Kidney (tissue), 22 donors: Measurements from ENCODE around the gene SLC2A10. TPM values are rescaled to one million over a fixed set of nuclear protein-coding genes. Genes with fewer than 3 reads are reported as not detected.

ENCODE experiments used
- DNase-seq, 5 donors: peaks; one replicate each; pipeline ENCODE4 v3.0.0-alpha.2; 2013 to 2020
- FAIRE-seq: peaks from 2 replicates; lab custom pipeline; 2012; peaks lifted over from hg19 to GRCh38; lab: Jason Lieb, UNC
- H3K27ac ChIP-seq, 2 donors: one replicate each; pipeline ENCODE4 v1.7.0; 2013; ENCODE audit warnings: low read depth in 2 of 2, low read length in 2 of 2, inconsistent platforms in 1 of 2
- H3K27me3 ChIP-seq: one replicate; pipeline ENCODE4 v1.7.1; 2013; ENCODE audit warnings: low read length, inconsistent platforms; ENCODE audit not compliant: control insufficient read depth, insufficient read depth
- H3K36me3 ChIP-seq, 3 donors: one replicate each; pipeline versions ENCODE4 v1.7.0 to v1.7.1; 2013; ENCODE audit warnings: low read length in 3 of 3, control low read depth in 1 of 3, inconsistent platforms in 1 of 3; ENCODE audit not compliant: insufficient read depth in 3 of 3, control insufficient read depth in 2 of 3
- H3K4me1 ChIP-seq, 3 donors: one replicate each; pipeline versions ENCODE4 v1.7.0 to v1.7.1; 2013; ENCODE audit warnings: low read length in 3 of 3, inconsistent platforms in 1 of 3, low read depth in 1 of 3; ENCODE audit not compliant: control insufficient read depth in 2 of 3, insufficient read depth in 2 of 3
- H3K4me3 ChIP-seq, 3 donors: one replicate each; pipeline versions ENCODE4 v1.7.0 to v1.8.1; 2013; ENCODE audit warnings: low read length in 3 of 3, control low read depth in 1 of 3, inconsistent platforms in 1 of 3
- H3K9ac ChIP-seq, 3 donors: one replicate each; pipeline versions ENCODE4 v1.7.0 to v1.7.1; 2013; ENCODE audit warnings: low read length in 3 of 3, control low read depth in 1 of 3, inconsistent platforms in 1 of 3
- H3K9me3 ChIP-seq, 3 donors: one replicate each; pipeline versions ENCODE4 v1.7.0 to v1.7.1; 2013; ENCODE audit warnings: low read length in 3 of 3, control low read depth in 1 of 3, inconsistent platforms in 1 of 3; ENCODE audit not compliant: control insufficient read depth in 2 of 3, insufficient read depth in 1 of 3
- CTCF ChIP-seq: IDR thresholded peaks from 3 replicates; pipeline ENCODE4 v1.5.1; 2012; ENCODE audit warnings: mild to moderate bottlenecking, moderate library complexity, borderline replicate concordance; ENCODE audit not compliant: insufficient read depth; ENCODE audit errors: extremely low read depth
- intact Hi-C: fragments of 100-400 bp; cut with DNase I; formaldehyde crosslinking; loops from one replicate; pipeline ENCODE4 v1.11.1; 2022
- long read RNA-seq, 10 donors: library from polyadenylated mRNA in 1 of 10; unstranded in 1 of 10; transcript quantifications; one replicate each; pipeline ENCODE4 v2.0.0 and lab custom pipeline, GENCODE V29; 2021 to 2026
- polyA plus RNA-seq: library from polyadenylated mRNA; stranded (reverse); fragments of 350-450 nt; fragmentation: Illumina TruSeq; extraction: RNeasy Lipid Tissue Mini Kit (QIAGEN cat#74804); gene quantifications from one replicate; pipeline ENCODE4 v1.2.3, GENCODE V29; 2014; ENCODE audit warnings: low read depth, low replicate concordance; ENCODE audit not compliant: insufficient read depth
- total RNA-seq: library from RNA; stranded (reverse); fragmentation: NEBNext Ultra II Directional; extraction: Animal tissue kit (Norgen Biotek cat#: 25700); gene quantifications from one replicate; pipeline ENCODE4 v1.2.1, GENCODE V29; 2021
- donor health status: control.
- donor health status: control.
- donor health status: control.
- donor health status: control.
- donor health status: control.
- donor health status: DM: yes; HTN: yes; CAD: no.
- donor health status: Normal renal cell carcinoma (clear cell type).

The SLC2A10 gene
- total RNA-seq (7.1 TPM), polyA plus RNA-seq (3.7 TPM)
- long read RNA-seq, donor 1, full-length matches to known transcripts: 3 of 3 reads
- long read RNA-seq, donor 1, partial matches to known transcripts: 0 of 3 reads
- long read RNA-seq, donor 1, other reads (novel, unspliced or antisense): 0 of 3 reads
- long read RNA-seq, donor 2, full-length matches to known transcripts: 4 of 4 reads
- long read RNA-seq, donor 2, partial matches to known transcripts: 0 of 4 reads
- long read RNA-seq, donor 2, other reads (novel, unspliced or antisense): 0 of 4 reads
- long read RNA-seq, donor 3, full-length matches to known transcripts: 4 of 4 reads
- long read RNA-seq, donor 3, partial matches to known transcripts: 0 of 4 reads
- long read RNA-seq, donor 3, other reads (novel, unspliced or antisense): 0 of 4 reads
- long read RNA-seq, donor 4, full-length matches to known transcripts: 4 of 4 reads
- long read RNA-seq, donor 4, partial matches to known transcripts: 0 of 4 reads
- long read RNA-seq, donor 4, other reads (novel, unspliced or antisense): 0 of 4 reads
- long read RNA-seq, donor 5: 0 reads
- long read RNA-seq, donor 6, partial matches to known transcripts: 0 of 1 reads
- long read RNA-seq, donor 6, other reads (novel, unspliced or antisense): 0 of 1 reads
- long read RNA-seq, donor 7, full-length matches to known transcripts: 6 of 9 reads
- long read RNA-seq, donor 7, partial matches to known transcripts: 2 of 9 reads
- long read RNA-seq, donor 7, other reads (novel, unspliced or antisense): 1 of 9 reads
- long read RNA-seq, donor 8, full-length matches to known transcripts: 4 of 10 reads
- long read RNA-seq, donor 8, partial matches to known transcripts: 6 of 10 reads
- long read RNA-seq, donor 8, other reads (novel, unspliced or antisense): 0 of 10 reads
- long read RNA-seq, donor 9, full-length matches to known transcripts: 3 of 3 reads
- long read RNA-seq, donor 9, partial matches to known transcripts: 0 of 3 reads
- long read RNA-seq, donor 9, other reads (novel, unspliced or antisense): 0 of 3 reads
- long read RNA-seq, donor 10: 0 reads

DNA sequence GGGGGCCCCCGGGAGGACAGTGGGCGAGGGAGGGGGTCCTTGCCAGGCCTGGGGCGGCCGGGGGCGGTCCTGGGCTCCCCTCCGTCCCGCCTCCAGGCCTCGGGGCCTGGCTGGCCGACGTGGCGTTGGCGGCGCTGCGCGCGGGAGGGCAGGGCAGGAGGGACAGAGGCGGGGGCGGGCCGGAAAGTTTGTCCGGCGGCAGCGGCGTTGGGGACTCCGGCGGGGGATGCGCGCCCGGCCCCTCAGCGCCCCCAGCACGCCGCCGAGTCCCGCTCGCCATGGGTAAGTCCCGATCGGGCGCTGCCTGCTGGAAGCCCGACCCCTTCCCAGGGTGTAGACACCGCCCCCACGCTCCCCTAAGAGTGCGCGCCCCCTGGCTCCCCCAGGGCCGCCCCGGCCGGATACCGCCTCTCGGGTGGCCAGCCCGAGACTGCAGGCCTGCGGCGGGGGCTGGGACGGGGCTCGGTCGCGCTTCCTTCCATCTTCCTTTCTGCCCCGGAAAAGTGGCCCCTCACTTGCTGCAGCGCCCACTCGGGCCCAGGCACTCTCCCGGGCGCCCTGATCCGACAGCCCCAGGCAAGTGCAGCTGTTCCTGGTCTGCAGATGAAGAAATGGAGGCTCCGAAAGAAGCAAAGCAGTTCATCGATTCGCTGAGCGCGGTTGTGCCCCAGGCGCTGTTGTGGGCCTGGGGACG is at the start of gene SLC2A10:
Gene SLC2A10 (plus strand): TSS at position 191 of the 694 bp plus-strand sequence. CDS start 88 bp downstream, at position 279.
- Histone ChIP-seq H3K4me3 (peak within 1 kb of the TSS; percentile 53 to 66 (median 60)), H3K36me3 (no peaks in the 10 kb centered on the region), H3K27me3 (no peaks in the 10 kb centered on the region), H3K9ac (peak within 1 kb of the TSS; percentile 34 to 63 (median 52)), H3K9me3 (peaks cover 0 to 7% (median 0%) of the 10 kb centered on the region in 3 donors), H3K27ac (peak within 1 kb of the TSS; percentile 36 to 56), H3K4me1 (peaks cover 0 to 5% (median 0%) of the 10 kb centered on the region in 3 donors)
- intact Hi-C loops: no loop called here
- TF ChIP-seq CTCF: no peak
- FAIRE-seq (no peak), DNase-seq (peak; percentile 78 to 89 (median 82))

DNA sequence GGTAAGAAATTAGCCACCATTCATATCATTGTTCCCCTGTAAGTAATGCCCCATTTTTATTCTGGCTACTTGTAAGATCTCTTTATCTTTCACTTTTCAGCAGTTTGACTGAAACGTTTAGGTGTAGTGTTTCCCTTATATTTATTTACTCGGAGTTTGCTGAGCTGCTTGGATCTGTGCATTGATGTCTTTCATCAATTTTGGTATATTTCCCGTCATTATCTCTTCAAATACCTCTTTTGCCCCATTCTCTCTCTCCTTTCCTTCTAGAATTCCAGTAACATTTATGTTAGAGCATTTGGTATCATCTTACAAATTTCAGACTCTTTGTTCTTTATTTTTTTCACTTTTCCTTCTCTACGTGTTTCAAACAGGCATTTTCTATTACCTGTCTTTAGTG is 49.0 kb upstream of the SLC2A10 start:
- no peak for TF ChIP-seq CTCF
- Histone ChIP-seq H3K9me3 (no peaks in the 10 kb centered on the region), H3K27me3 (no peaks in the 10 kb centered on the region), H3K9ac (no peak overlapping the region), H3K4me1 (no peaks in the 10 kb centered on the region), H3K4me3 (no peak overlapping the region), H3K27ac (no peak overlapping the region), H3K36me3 (no peaks in the 10 kb centered on the region)
- FAIRE-seq: no peak
- DNase-seq: no peak
- intact Hi-C loops: no loop called here

DNA sequence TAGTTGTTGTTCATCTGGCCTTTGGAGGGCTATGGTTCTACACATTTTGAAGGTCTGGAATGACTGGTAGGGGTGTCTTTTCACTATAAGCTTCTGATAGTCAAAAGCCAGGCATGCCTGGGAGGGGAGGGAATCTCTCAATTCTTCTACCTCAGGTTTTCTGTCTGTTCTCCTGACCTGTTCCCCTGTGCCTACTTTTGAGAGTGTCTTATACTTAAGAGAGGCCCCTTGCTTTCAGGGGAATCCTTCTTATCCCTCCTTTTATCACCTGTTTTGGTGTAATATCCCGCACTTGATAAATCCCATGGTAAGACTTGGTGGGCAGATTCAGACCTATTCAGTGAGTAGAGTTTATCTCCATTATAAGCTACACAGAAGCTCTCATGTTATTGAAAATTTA is 47.8 kb upstream of the SLC2A10 start:
- intact Hi-C loops: no loop called here
- Histone ChIP-seq H3K4me3 (no peak overlapping the region), H3K4me1 (no peaks in the 10 kb centered on the region), H3K36me3 (no peaks in the 10 kb centered on the region), H3K27ac (no peak overlapping the region), H3K9me3 (no peaks in the 10 kb centered on the region), H3K27me3 (no peaks in the 10 kb centered on the region), H3K9ac (no peak overlapping the region)
- FAIRE-seq (no peak), DNase-seq (no peak)
- TF ChIP-seq CTCF: no peak
